ENCODE data around the gene IZUMO1.
"Not testable (repeated sequence)": the region's sequence is repeated elsewhere in the genome, so short reads cannot be mapped to it uniquely, and the experiment has no call there.

IZUMO1 gene

GRCh38 chr19:48734625-48735024, 12.1 kb downstream of the IZUMO1 start:
- no peaks in the 10 kb centered on the region for H3K27me3 Mint-ChIP-seq
- no peak overlapping the region for H3K27ac Mint-ChIP-seq
- no peaks in the 10 kb centered on the region for H3K36me3 Mint-ChIP-seq
- peaks cover 3% of the 10 kb centered on the region for H3K4me1 Mint-ChIP-seq (ENCODE audit: low read depth)
- H3K9me3 Mint-ChIP-seq (ENCODE audit: low read depth), result no peaks in the 10 kb centered on the region
- H3K4me3 Mint-ChIP-seq, result no peak overlapping the region

GRCh38 chr19:48731452-48731851, 15.3 kb downstream of the IZUMO1 start:
- H3K4me3 Mint-ChIP-seq, result no peak overlapping the region
- no peaks in the 10 kb centered on the region for H3K27me3 Mint-ChIP-seq
- peaks cover 2% of the 10 kb centered on the region for H3K36me3 Mint-ChIP-seq
- peaks cover 2% of the 10 kb centered on the region for H3K9me3 Mint-ChIP-seq (ENCODE audit: low read depth)
- H3K27ac Mint-ChIP-seq, result no peak overlapping the region
- H3K4me1 Mint-ChIP-seq (ENCODE audit: low read depth), result peaks cover 6% of the 10 kb centered on the region

GRCh38 chr19:48728911-48729664, 17.6 kb downstream of the IZUMO1 start:
- no peak overlapping the region for H3K27ac Mint-ChIP-seq
- peaks cover 20% of the 10 kb centered on the region for H3K4me1 Mint-ChIP-seq (ENCODE audit: low read depth)
- H3K9me3 Mint-ChIP-seq (ENCODE audit: low read depth), result peaks cover 11% of the 10 kb centered on the region
- peaks cover 10% of the 10 kb centered on the region for H3K36me3 Mint-ChIP-seq
- H3K4me3 Mint-ChIP-seq, result no peak overlapping the region
- no peaks in the 10 kb centered on the region for H3K27me3 Mint-ChIP-seq

GRCh38 chr19:48726556-48726955, 20.2 kb downstream of the IZUMO1 start:
- peak overlapping the region; percentile 46 for H3K27ac Mint-ChIP-seq
- H3K4me1 Mint-ChIP-seq (ENCODE audit: low read depth), result peaks cover 21% of the 10 kb centered on the region
- H3K27me3 Mint-ChIP-seq, result no peaks in the 10 kb centered on the region
- peaks cover 11% of the 10 kb centered on the region for H3K9me3 Mint-ChIP-seq (ENCODE audit: low read depth)
- H3K36me3 Mint-ChIP-seq, result peaks cover 10% of the 10 kb centered on the region
- H3K4me3 Mint-ChIP-seq, result no peak overlapping the region

- H3K27ac Mint-ChIP-seq, result peak overlapping the region; percentile 93
- H3K9me3 Mint-ChIP-seq (ENCODE audit: low read depth), result peaks cover 11% of the 10 kb centered on the region
- H3K27me3 Mint-ChIP-seq, result no peaks in the 10 kb centered on the region
- H3K4me3 Mint-ChIP-seq, result peak overlapping the region; percentile 80
- H3K4me1 Mint-ChIP-seq (ENCODE audit: low read depth), result peaks cover 26% of the 10 kb centered on the region
- H3K36me3 Mint-ChIP-seq, result peaks cover 10% of the 10 kb centered on the region
Measured at GRCh38 chr19:48724796-48725753, 21.6 kb downstream of the IZUMO1 start.

GRCh38 chr19:48722196-48722708, 24.5 kb downstream of the IZUMO1 start:
- Mint-ChIP-seq H3K9me3 (ENCODE audit: low read depth) (peaks cover 11% of the 10 kb centered on the region), H3K36me3 (peaks cover 10% of the 10 kb centered on the region), H3K27ac (no peak overlapping the region), H3K4me1 (ENCODE audit: low read depth) (peaks cover 23% of the 10 kb centered on the region), H3K4me3 (no peak overlapping the region), H3K27me3 (no peaks in the 10 kb centered on the region)

GRCh38 chr19:48720613-48721296, 26.0 kb downstream of the IZUMO1 start:
- peaks cover 7% of the 10 kb centered on the region for H3K9me3 Mint-ChIP-seq (ENCODE audit: low read depth)
- H3K4me1 Mint-ChIP-seq (ENCODE audit: low read depth), result peaks cover 16% of the 10 kb centered on the region
- H3K4me3 Mint-ChIP-seq, result peak overlapping the region; percentile 91
- peaks cover 6% of the 10 kb centered on the region for H3K36me3 Mint-ChIP-seq
- no peaks in the 10 kb centered on the region for H3K27me3 Mint-ChIP-seq
- peak overlapping the region; percentile 95 for H3K27ac Mint-ChIP-seq

GRCh38 chr19:48720251-48720612, 26.5 kb downstream of the IZUMO1 start:
- Mint-ChIP-seq H3K4me1 (ENCODE audit: low read depth) (peaks cover 11% of the 10 kb centered on the region), H3K27ac (peak overlapping the region; percentile 95), H3K9me3 (ENCODE audit: low read depth) (peaks cover 4% of the 10 kb centered on the region), H3K27me3 (no peaks in the 10 kb centered on the region), H3K4me3 (peak overlapping the region; percentile 91), H3K36me3 (peaks cover 2% of the 10 kb centered on the region)

GRCh38 chr19:48719263-48720171, 27.2 kb downstream of the IZUMO1 start, which contains the start of gene MAMSTR:
Gene MAMSTR (minus strand): TSS chr19:48719725. CDS start chr19:48719031, 694 bp downstream.
- Mint-ChIP-seq H3K9me3 (ENCODE audit: low read depth) (no peaks in the 10 kb centered on the region), H3K36me3 (no peaks in the 10 kb centered on the region), H3K4me1 (ENCODE audit: low read depth) (peaks cover 10% of the 10 kb centered on the region), H3K27ac (peak within 1 kb of the TSS; percentile 95), H3K27me3 (no peaks in the 10 kb centered on the region), H3K4me3 (peak within 1 kb of the TSS; percentile 91)

GRCh38 chr19:48718711-48719231, 27.9 kb downstream of the IZUMO1 start:
- H3K27me3 Mint-ChIP-seq, result no peaks in the 10 kb centered on the region
- peaks cover 14% of the 10 kb centered on the region for H3K4me1 Mint-ChIP-seq (ENCODE audit: low read depth)
- H3K36me3 Mint-ChIP-seq, result no peaks in the 10 kb centered on the region
- H3K27ac Mint-ChIP-seq, result no peak overlapping the region
- H3K4me3 Mint-ChIP-seq, result no peak overlapping the region
- H3K9me3 Mint-ChIP-seq (ENCODE audit: low read depth), result no peaks in the 10 kb centered on the region

GRCh38 chr19:48718106-48718505, 28.6 kb downstream of the IZUMO1 start:
- not testable (repeated sequence) for H3K4me3 Mint-ChIP-seq; H3K27ac Mint-ChIP-seq; H3K9me3 Mint-ChIP-seq (ENCODE audit: low read depth); H3K27me3 Mint-ChIP-seq; H3K36me3 Mint-ChIP-seq
- H3K4me1 Mint-ChIP-seq (ENCODE audit: low read depth), result peaks cover 15% of the 10 kb centered on the region

- Mint-ChIP-seq H3K27me3 (no peaks in the 10 kb centered on the region), H3K9me3 (ENCODE audit: low read depth) (no peaks in the 10 kb centered on the region), H3K27ac (no peak overlapping the region), H3K4me3 (peak overlapping the region; percentile 3), H3K4me1 (ENCODE audit: low read depth) (peaks cover 18% of the 10 kb centered on the region), H3K36me3 (no peaks in the 10 kb centered on the region)
Measured at GRCh38 chr19:48716562-48717291, 30.0 kb downstream of the IZUMO1 start.

- Mint-ChIP-seq H3K36me3 (peaks cover 2% of the 10 kb centered on the region), H3K27me3 (no peaks in the 10 kb centered on the region), H3K4me3 (no peak overlapping the region), H3K4me1 (ENCODE audit: low read depth) (peaks cover 18% of the 10 kb centered on the region), H3K9me3 (ENCODE audit: low read depth) (no peaks in the 10 kb centered on the region), H3K27ac (no peak overlapping the region)
Measured at GRCh38 chr19:48715681-48716171, 31.0 kb downstream of the IZUMO1 start.
